ENCODE measurements around the gene SYNJ2.

Gene SYNJ2

GRCh38 chr6:157993076-157993475 lies 11.4 kb downstream of the SYNJ2 start:
- TF ChIP-seq ZNF274 (IDR thresholded peaks at IDR 0.05; ENCODE audit: low read depth, low read length): no peak
- H3K4me3 ChIP-seq (ENCODE audit: low read length): no peak overlapping the region

DNA sequence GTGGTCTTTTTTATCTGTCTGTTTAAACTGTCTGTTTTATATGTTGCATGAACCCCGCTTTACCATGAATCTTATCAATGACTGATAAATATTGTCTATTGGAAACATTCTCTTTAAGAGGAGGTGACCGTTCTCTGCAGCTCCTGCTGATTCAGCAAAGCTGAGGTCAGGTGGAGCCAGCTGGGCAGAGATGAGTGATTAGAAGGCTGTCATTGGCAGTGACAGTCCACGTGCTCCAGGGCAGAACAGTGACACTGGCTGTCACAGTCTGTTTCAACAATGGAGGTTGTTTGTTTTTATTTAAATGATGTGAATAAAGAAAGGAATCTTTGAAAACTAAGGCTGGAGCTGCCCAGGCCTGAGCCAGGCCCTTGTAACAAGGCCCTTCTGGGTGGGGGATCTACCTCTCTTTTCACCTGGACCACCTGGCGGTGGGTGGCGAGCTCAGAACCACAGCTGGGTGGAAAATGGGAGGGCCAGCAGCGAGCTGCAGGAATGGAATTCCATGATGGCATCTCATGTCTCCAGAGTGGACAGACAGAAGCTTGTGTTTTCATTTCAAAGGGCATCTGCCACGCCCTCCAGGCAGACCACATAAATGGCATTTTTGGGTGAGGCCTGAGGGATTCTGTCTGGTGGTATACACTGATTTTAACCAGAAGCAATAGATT lies 12.6 kb downstream of the SYNJ2 start:
- TF ChIP-seq ZNF274 (IDR thresholded peaks at IDR 0.05; ENCODE audit: low read depth, low read length): no peak
- H3K4me3 ChIP-seq (ENCODE audit: low read length): no peak overlapping the region

DNA sequence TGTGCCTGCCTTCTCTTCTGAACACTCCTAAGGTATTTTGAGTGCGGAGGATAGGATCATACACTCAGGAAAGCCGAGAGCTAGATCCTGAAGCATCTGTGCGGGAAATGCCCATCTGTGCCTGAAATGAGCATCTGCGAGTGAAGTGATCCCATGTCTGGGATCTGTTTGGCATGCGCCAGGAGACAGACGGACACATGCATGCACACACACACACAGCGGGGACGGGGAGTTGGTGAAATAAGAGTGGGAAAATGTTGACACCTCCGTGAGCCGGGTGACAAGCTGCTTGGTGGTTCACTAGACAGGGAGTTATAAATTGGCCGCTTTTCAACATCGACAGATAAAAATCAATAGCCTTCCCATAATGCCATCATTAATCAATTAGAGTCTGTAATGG lies 13.8 kb downstream of the SYNJ2 start:
- no peak overlapping the region for H3K4me3 ChIP-seq (ENCODE audit: low read length)
- no peak for TF ChIP-seq ZNF274 (IDR thresholded peaks at IDR 0.05; ENCODE audit: low read depth, low read length)

DNA sequence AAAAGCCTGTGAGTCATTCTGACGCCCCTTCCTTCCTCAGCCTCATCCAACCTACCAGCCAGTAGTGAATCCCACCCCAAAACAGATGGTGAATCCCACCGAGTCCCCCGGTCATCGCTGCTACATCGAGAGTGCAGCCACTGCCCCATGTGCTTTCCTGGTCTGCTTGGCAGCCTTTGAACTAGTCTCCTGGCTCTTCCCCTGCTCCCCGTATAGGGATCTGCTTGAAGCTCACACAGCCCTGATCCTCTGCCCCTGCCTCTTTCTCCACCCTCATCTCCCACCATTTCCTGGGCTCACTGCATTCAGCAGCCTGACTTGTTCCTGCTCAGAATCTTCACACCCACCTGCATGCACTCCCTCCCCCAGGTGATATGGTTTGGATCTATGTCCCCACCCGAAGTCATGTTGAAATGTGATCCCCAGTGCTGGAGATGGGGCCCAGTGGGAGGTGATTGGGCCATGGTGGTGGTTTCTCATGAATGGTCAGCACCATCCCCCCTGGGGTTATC lies 14.6 kb downstream of the SYNJ2 start:
- TF ChIP-seq ZNF274 (IDR thresholded peaks at IDR 0.05; ENCODE audit: low read depth, low read length): no peak
- H3K4me3 ChIP-seq (ENCODE audit: low read length): no peak overlapping the region

DNA sequence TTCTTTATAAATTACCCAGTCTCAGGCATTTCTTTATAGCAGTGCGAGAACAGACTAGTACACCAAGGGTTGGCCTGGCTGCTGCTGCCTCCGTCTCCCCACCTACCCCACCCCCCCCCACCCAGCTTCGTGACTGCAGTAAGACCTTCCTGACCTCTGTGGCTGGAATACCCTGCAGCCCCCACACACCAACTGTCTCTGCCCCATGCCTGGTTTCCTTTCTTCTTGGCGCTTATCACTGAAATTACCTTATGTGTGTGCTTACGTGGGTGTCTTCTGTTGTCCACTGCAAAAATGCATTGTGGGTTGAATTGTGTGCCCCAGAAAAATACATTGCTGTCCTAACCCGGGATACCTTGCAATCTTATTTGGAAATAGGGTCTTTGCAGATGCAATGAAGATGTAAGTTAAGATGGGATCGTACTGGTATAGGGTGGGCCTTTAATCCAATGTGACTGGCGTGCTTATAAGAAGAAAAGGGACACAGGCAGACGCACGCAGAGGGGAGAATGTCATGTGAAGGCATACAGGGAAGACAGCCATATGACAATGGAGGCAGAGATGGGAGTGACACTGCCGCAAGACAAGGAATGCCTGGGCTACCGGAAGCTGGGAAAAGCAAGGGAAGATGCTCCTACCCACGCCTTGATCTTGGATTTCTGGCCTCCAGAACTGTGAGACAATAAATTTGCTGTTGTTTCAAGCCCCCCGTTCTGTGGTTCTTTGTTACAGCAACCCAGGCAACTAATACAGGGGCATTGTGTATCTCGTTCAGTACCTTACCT lies 15.4 kb downstream of the SYNJ2 start:
- no peak overlapping the region for H3K4me3 ChIP-seq (ENCODE audit: low read length)
- TF ChIP-seq ZNF274 (IDR thresholded peaks at IDR 0.05; ENCODE audit: low read depth, low read length): no peak

DNA sequence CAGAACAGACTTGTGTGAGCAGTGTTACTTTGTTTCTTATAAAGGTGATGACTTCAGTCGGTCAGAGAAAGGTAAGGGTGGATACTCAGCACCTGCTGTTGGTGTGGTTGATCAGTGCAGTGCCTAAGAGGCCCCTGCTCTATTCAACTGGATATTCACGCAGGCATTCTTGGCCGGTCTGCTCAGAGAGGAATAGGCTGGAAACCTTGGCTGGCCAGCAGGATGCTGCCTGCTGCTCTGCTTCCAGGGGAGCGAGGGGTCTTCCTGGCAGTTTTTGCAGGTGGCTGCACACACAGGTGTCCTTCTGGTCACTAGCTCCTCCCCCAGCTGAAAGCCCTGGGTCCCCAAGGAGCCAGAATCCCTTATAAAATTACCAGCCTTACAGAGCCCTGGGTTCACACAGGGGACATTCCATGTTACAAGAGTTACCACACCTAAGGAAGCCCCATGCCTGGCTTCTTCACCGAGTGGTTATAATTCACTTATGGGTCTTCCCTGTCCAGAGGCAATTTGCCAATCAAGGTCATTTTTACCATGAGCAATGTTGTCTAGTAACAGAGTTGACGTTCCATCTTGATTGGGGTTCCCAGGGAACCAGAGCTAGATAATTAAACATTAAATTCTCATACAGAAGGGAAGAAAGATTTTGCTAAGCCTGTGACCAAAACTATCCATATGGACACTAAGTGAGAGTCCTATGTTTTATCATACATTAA lies 16.4 kb downstream of the SYNJ2 start:
- TF ChIP-seq ZNF274 (IDR thresholded peaks at IDR 0.05; ENCODE audit: low read depth, low read length): no peak
- no peak overlapping the region for H3K4me3 ChIP-seq (ENCODE audit: low read length)

DNA sequence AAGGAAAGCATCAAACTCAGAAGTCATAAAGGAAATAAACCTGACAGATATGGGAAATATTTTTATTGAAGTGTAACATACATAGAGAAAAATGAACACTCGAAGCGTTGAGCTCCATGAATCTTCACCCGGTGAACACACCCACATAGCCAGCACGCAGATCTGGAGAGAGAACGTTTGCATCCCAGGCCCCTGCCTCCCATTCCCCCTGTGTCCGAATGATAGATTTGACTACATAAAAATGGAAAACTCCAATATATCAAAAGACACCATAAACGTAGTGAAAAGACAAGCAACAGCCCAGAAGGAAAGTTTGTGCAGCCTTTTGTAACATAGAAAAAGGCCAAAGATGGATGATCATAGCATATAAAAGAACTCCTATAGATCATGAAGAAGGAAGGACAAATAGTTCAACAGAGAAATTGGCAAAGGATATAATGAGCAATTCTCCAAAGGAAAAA lies 17.1 kb downstream of the SYNJ2 start:
- no peak for TF ChIP-seq ZNF274 (IDR thresholded peaks at IDR 0.05; ENCODE audit: low read depth, low read length)
- H3K4me3 ChIP-seq (ENCODE audit: low read length): no peak overlapping the region

GRCh38 chr6:157999168-158000051 lies 17.7 kb downstream of the SYNJ2 start:
- TF ChIP-seq ZNF274 (IDR thresholded peaks at IDR 0.05; ENCODE audit: low read depth, low read length): no peak
- H3K4me3 ChIP-seq (ENCODE audit: low read length): no peak overlapping the region

- no peak for TF ChIP-seq ZNF274 (IDR thresholded peaks at IDR 0.05; ENCODE audit: low read depth, low read length)
- no peak overlapping the region for H3K4me3 ChIP-seq (ENCODE audit: low read length)
These were observed 19.1 kb downstream of the SYNJ2 start for GRCh38 chr6:158000530-158001307.

DNA sequence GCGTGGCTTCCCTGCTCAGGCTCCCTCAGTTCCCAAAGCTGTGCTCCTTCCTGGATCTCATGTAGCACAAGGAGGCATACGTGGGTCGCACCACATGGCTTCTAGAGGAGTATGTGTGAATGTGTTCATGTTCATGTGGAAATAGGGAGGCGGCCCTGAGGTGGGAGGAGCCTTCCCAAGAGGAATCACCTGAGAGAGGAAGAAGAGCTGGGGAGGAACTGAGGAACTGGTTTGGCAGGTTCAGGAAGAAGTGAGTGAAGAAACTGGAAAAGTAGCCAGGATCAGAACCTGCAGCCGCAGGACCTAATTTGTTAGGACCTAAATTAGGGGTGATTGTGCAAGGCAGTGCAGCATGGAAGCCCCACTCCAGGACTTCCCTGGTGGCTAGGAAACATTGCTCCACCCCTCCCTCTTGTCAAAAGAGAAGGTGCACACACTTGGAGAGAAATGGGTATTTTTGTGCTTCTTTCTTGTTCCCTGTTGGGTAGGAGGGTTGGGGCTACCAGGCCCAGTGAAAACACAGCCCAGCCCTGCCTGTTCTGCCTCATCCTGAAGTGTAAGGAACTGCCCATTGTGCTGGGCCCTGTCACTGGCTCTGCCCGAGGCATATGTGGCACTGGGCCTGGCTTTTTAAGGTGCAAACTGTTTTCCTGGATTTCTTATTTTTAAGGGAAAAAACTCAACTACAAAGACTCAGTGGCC lies 20.7 kb downstream of the SYNJ2 start:
- H3K4me3 ChIP-seq (ENCODE audit: low read length): no peak overlapping the region
- no peak for TF ChIP-seq ZNF274 (IDR thresholded peaks at IDR 0.05; ENCODE audit: low read depth, low read length)

GRCh38 chr6:158002951-158003853 lies 21.5 kb downstream of the SYNJ2 start:
- TF ChIP-seq ZNF274 (IDR thresholded peaks at IDR 0.05; ENCODE audit: low read depth, low read length): no peak
- H3K4me3 ChIP-seq (ENCODE audit: low read length): no peak overlapping the region
